WTC11 (cell line): ENCODE measurements around the gene ITM2C. TPM values are rescaled to one million over a fixed set of nuclear protein-coding genes. Genes with fewer than 3 reads are reported as not detected.

ENCODE experiments used
- ATAC-seq: fragments of 200-7000 bp; cut with Tn5 transposase; 2 replicates; pipeline ENCODE4 v1.10.0; 2021; ENCODE audit warnings: mild to moderate bottlenecking, moderate library complexity
- CTCF ChIA-PET: fragments of 300-600 bp; sonication (Branson Sonifier 250); formaldehyde crosslinking; loops from one replicate; lab custom pipeline; 2021; ENCODE audit warnings: antibody characterized with exemption; lab: Charles Lee
- POLR2A ChIA-PET: fragments of 350-600 bp; sonication (Branson Sonifier 250); formaldehyde crosslinking; loops from one replicate; lab custom pipeline; 2021; ENCODE audit warnings: antibody characterized with exemption; lab: Charles Lee
- DNase-seq: peaks from one replicate; pipeline ENCODE4 v3.0.0; 2021; ENCODE audit warnings: low spot score
- H3K27ac Mint-ChIP-seq: 2 replicates; pipeline ENCODE4 v1.8.0; 2021; ENCODE audit warnings: mixed read lengths
- H3K27me3 Mint-ChIP-seq: 2 replicates; pipeline ENCODE4 v1.8.0; 2021; ENCODE audit warnings: low read depth, mild to moderate bottlenecking, moderate library complexity, mixed read lengths
- H3K36me3 Mint-ChIP-seq: 2 replicates; pipeline ENCODE4 v1.8.0; 2021; ENCODE audit warnings: mixed read lengths
- H3K4me1 Mint-ChIP-seq: 2 replicates; pipeline ENCODE4 v1.8.0; 2022; ENCODE audit warnings: mixed read lengths
- H3K4me3 Mint-ChIP-seq: 2 replicates; pipeline ENCODE4 v1.8.0; 2021; ENCODE audit warnings: mild to moderate bottlenecking, moderate library complexity, mixed read lengths
- H3K9me3 Mint-ChIP-seq: 2 replicates; pipeline ENCODE4 v1.8.0; 2021; ENCODE audit warnings: mixed read lengths
- AR ChIP-seq: fragments of 250-450 bp; sonication (Bioruptor Pico); IDR thresholded peaks from 2 replicates; pipeline ENCODE4 v1.9.0; 2021; ENCODE audit warnings: mild to moderate bottlenecking
- ARID4B ChIP-seq: sonication (generic); formaldehyde crosslinking; IDR thresholded peaks from 2 replicates; pipeline ENCODE4 v1.8.0; 2023; ENCODE audit warnings: missing genetic modification reagents, mild to moderate bottlenecking, borderline replicate concordance
- ATF2 ChIP-seq: sonication (generic); formaldehyde crosslinking; IDR thresholded peaks from 2 replicates; pipeline ENCODE4 v1.8.1; 2022; ENCODE audit warnings: low read depth, missing genetic modification reagents, borderline replicate concordance
- CDX4 ChIP-seq: fragments of 250-450 bp; sonication (Bioruptor Pico); IDR thresholded peaks from 2 replicates; pipeline ENCODE4 v1.9.0; 2021; ENCODE audit warnings: moderate library complexity, mild to moderate bottlenecking, inconsistent platforms, borderline replicate concordance
- E2F1 ChIP-seq: sonication (generic); formaldehyde crosslinking; IDR thresholded peaks from 2 replicates; pipeline ENCODE4 v1.8.0; 2022; ENCODE audit warnings: mild to moderate bottlenecking, missing genetic modification reagents
- EMX1 ChIP-seq: fragments of 250-450 bp; sonication (Bioruptor Pico); IDR thresholded peaks from 2 replicates; pipeline ENCODE4 v1.8.0; 2021; ENCODE audit warnings: mild to moderate bottlenecking
- GABPB1 ChIP-seq: sonication (generic); formaldehyde crosslinking; IDR thresholded peaks from 2 replicates; pipeline ENCODE4 v1.8.1; 2023; ENCODE audit warnings: mild to moderate bottlenecking, missing genetic modification reagents
- HMGA2 ChIP-seq: fragments of 250-450 bp; sonication (Bioruptor Pico); IDR thresholded peaks from 2 replicates; pipeline ENCODE4 v1.4.0; 2021; ENCODE audit warnings: mild to moderate bottlenecking, moderate library complexity
- JAZF1 ChIP-seq: fragments of 250-450 bp; sonication (Bioruptor Pico); IDR thresholded peaks from 2 replicates; pipeline ENCODE4 v1.9.0; 2021; ENCODE audit warnings: moderate library complexity, mild to moderate bottlenecking, inconsistent platforms
- NFATC4 ChIP-seq: fragments of 250-450 bp; sonication (Bioruptor Pico); IDR thresholded peaks from 2 replicates; pipeline ENCODE4 v1.9.0; 2021; ENCODE audit warnings: mild to moderate bottlenecking
- NR2C2 ChIP-seq: sonication (generic); formaldehyde crosslinking; IDR thresholded peaks from 2 replicates; pipeline ENCODE4 v1.8.0; 2022; ENCODE audit warnings: mild to moderate bottlenecking, missing genetic modification reagents
- PREB ChIP-seq: sonication (generic); formaldehyde crosslinking; IDR thresholded peaks from 2 replicates; pipeline ENCODE4 v1.8.1; 2022; ENCODE audit warnings: mild to moderate bottlenecking, missing genetic modification reagents, moderate library complexity, borderline replicate concordance
- RORB ChIP-seq: fragments of 250-450 bp; sonication (Bioruptor Pico); IDR thresholded peaks from 2 replicates; pipeline ENCODE4 v1.9.0; 2021; ENCODE audit warnings: mild to moderate bottlenecking
- SP1 ChIP-seq: sonication (generic); formaldehyde crosslinking; conservative IDR thresholded peaks from 2 replicates; pipeline ENCODE4 v1.8.1; 2022; ENCODE audit warnings: missing genetic modification reagents
- STAT6 ChIP-seq: sonication (generic); formaldehyde crosslinking; conservative IDR thresholded peaks from 2 replicates; pipeline ENCODE4 v1.8.1; 2023; ENCODE audit warnings: mild to moderate bottlenecking, low read depth, missing genetic modification reagents, moderate library complexity
- ZNF138 ChIP-seq: sonication (generic); formaldehyde crosslinking; conservative IDR thresholded peaks from 2 replicates; pipeline ENCODE4 v1.8.1; 2022; ENCODE audit warnings: mild to moderate bottlenecking, moderate library complexity, missing genetic modification reagents
- ZNF232 ChIP-seq: sonication (generic); formaldehyde crosslinking; IDR thresholded peaks from 2 replicates; pipeline ENCODE4 v1.8.0; 2022; ENCODE audit warnings: mild to moderate bottlenecking, missing genetic modification reagents
- ZNF263 ChIP-seq: sonication (generic); formaldehyde crosslinking; IDR thresholded peaks from 2 replicates; pipeline ENCODE4 v1.8.1; 2022; ENCODE audit warnings: low read depth, mild to moderate bottlenecking, moderate library complexity, missing genetic modification reagents
- total RNA-seq: library from RNA; stranded (reverse); gene quantifications from 3 replicates; pipeline ENCODE4 v1.2.3, GENCODE V29; 2021

The ITM2C gene
- total RNA-seq, 1 experiment from 2014 or later: 316 TPM

- DNase-seq (no peak), ATAC-seq (no peak)
- ChIA-PET CTCF (interaction anchor here (1.1 to 3.2 kb wide), 6 partner anchors 11 to 140 kb away, joined by 3 to 14 read pairs (median 6); partner anchors contain the start of gene GPR55), POLR2A (no interaction called here)
- no peak overlapping the region for H3K4me3 Mint-ChIP-seq
- peaks cover 13% of the 10 kb centered on the region for H3K4me1 Mint-ChIP-seq
- H3K27me3 Mint-ChIP-seq: peaks cover 5% of the 10 kb centered on the region; the same call in 1 of the 2 replicates
- no peak overlapping the region for H3K27ac Mint-ChIP-seq
- H3K9me3 Mint-ChIP-seq: peaks cover 16% of the 10 kb centered on the region; the same call in 1 of the 2 replicates
- TF ChIP-seq ZNF138 (CRISPR knock-in tag): no peak
- no peak for TF ChIP-seq ZNF263 (CRISPR knock-in tag)
- no peak for TF ChIP-seq JAZF1 (CRISPR knock-in tag)
- TF ChIP-seq RORB (CRISPR knock-in tag): no peak
- no peak for TF ChIP-seq AR
- no peak for TF ChIP-seq NFATC4
- no peak for TF ChIP-seq GABPB1 (CRISPR knock-in tag)
- no peak for TF ChIP-seq ATF2
- no peak for TF ChIP-seq CDX4 (CRISPR knock-in tag)
- no peak for TF ChIP-seq EMX1 (CRISPR knock-in tag)
- no peak for TF ChIP-seq HMGA2 (CRISPR knock-in tag)
- no peak for TF ChIP-seq STAT6 (CRISPR knock-in tag)
- no peak for TF ChIP-seq SP1 (CRISPR knock-in tag)
- no peak for TF ChIP-seq NR2C2 (CRISPR knock-in tag)
- TF ChIP-seq ZNF232 (CRISPR knock-in tag): no peak
- no peak for TF ChIP-seq PREB
- no peaks in the 10 kb centered on the region for H3K36me3 Mint-ChIP-seq
Observed at GRCh38 chr2:230912724-230913123, 48.0 kb downstream of the ITM2C start.

- POLR2A ChIA-PET: no interaction called here
- Mint-ChIP-seq H3K9me3 (peaks cover 16% of the 10 kb centered on the region; the same call in 1 of the 2 replicates), H3K27me3 (peaks cover 5% of the 10 kb centered on the region; the same call in 1 of the 2 replicates), H3K4me3 (no peak overlapping the region), H3K27ac (no peak overlapping the region), H3K36me3 (no peaks in the 10 kb centered on the region), H3K4me1 (peaks cover 7% of the 10 kb centered on the region)
- no peak for DNase-seq
- CTCF ChIA-PET: interaction anchor here (0.6 to 3.2 kb wide), 10 partner anchors 10 to 137 kb away, joined by 3 to 14 read pairs (median 4); partner anchors contain the start of gene GPR55
- peak; percentile 92 for ATAC-seq
- TF ChIP-seq ARID4B (CRISPR knock-in tag) (no peak), E2F1 (no peak)
Observed at GRCh38 chr2:230913406-230914143, 48.8 kb downstream of the ITM2C start.
